ENCODE data around the gene CHD9.
"Not testable (repeated sequence)": the region's sequence is repeated elsewhere in the genome, so short reads cannot be mapped to it uniquely, and the experiment has no call there.

CHD9 gene

GRCh38 chr16:53323924-53324323, 269.1 kb downstream of the CHD9 start (continued):
- TF ChIP-seq ZBTB20 (tag by site-specific recombination; IDR thresholded peaks at IDR 0.05) = no peak
- TF ChIP-seq ZNF23 (tag by site-specific recombination; IDR thresholded peaks at IDR 0.05; ENCODE audit: borderline replicate concordance) = no peak
- no peak for TF ChIP-seq ZNF670 (tag by site-specific recombination; IDR thresholded peaks at IDR 0.05; ENCODE audit: low read depth)
- TF ChIP-seq HIC1 (tag by site-specific recombination; IDR thresholded peaks at IDR 0.05) = no peak
- TF ChIP-seq ZBTB7A (tag by site-specific recombination; IDR thresholded peaks at IDR 0.05; ENCODE audit: low read depth) = no peak
- TF ChIP-seq ZBTB10 (tag by site-specific recombination; IDR thresholded peaks at IDR 0.05) = no peak
- no peak for TF ChIP-seq RBAK (tag by site-specific recombination; IDR thresholded peaks at IDR 0.05)
- TF ChIP-seq ZNF792 (tag by site-specific recombination; IDR thresholded peaks at IDR 0.05) = no peak
- no peak for TF ChIP-seq ZNF768 (tag by site-specific recombination; IDR thresholded peaks at IDR 0.05)
- TF ChIP-seq ZNF596 (tag by site-specific recombination; IDR thresholded peaks at IDR 0.05) = no peak

- POLR2A ChIA-PET = not testable (repeated sequence)
- peak; percentile 94 for TF ChIP-seq ZNF184 (tag by site-specific recombination; IDR thresholded peaks at IDR 0.05)
These were observed 276.2 kb downstream of the CHD9 start for GRCh38 chr16:53330991-53331390.

GRCh38 chr16:53334581-53334980, 279.8 kb downstream of the CHD9 start:
- Histone ChIP-seq H3K9me3 (ENCODE audit: control insufficient read depth, insufficient read depth, low read depth, low read length) (no peaks in the 10 kb centered on the region), H3K27ac (ENCODE audit: extremely low read depth, low read depth, low read length) (no peak overlapping the region), H3K36me3 (ENCODE audit: control insufficient read depth in 2 of 2, insufficient read depth in 1 of 2, low read length in 2 of 2) (no peaks in the 10 kb centered on the region), H3K4me3 (ENCODE audit: low read depth, low read length) (no peak overlapping the region), H3K4me1 (ENCODE audit: control insufficient read depth, insufficient read depth, low read length) (no peaks in the 10 kb centered on the region)
- ChIA-PET POLR2A (no interaction called here), CTCF (interaction anchor here (0.6 kb wide), 1 partner anchor 38 kb away, joined by 3 read pairs; no protein-coding TSS in a partner anchor)
- TF ChIP-seq ZNF843 (tag by site-specific recombination; IDR thresholded peaks at IDR 0.05) = no peak
- no peak for TF ChIP-seq ZXDB (tag by site-specific recombination; IDR thresholded peaks at IDR 0.05)
- TF ChIP-seq TCF7L2 (IDR thresholded peaks at IDR 0.05; ENCODE audit: borderline replicate concordance, low read depth, low read length) = no peak
- TF ChIP-seq ZNF549 (tag by site-specific recombination; IDR thresholded peaks at IDR 0.05) = no peak

More at GRCh38 chr16:53330991-53331390, 276.2 kb downstream of the CHD9 start:
- H3K27ac ChIP-seq (ENCODE audit: extremely low read depth, low read depth, low read length); H3K9me3 ChIP-seq (ENCODE audit: control insufficient read depth, insufficient read depth, low read depth, low read length); H3K4me3 ChIP-seq (ENCODE audit: low read depth, low read length); H3K36me3 ChIP-seq (ENCODE audit: control insufficient read depth in 2 of 2, insufficient read depth in 1 of 2, low read length in 2 of 2); CTCF ChIA-PET; H3K4me1 ChIP-seq (ENCODE audit: control insufficient read depth, insufficient read depth, low read length): not testable (repeated sequence)

GRCh38 chr16:53337294-53337693, 282.5 kb downstream of the CHD9 start:
- Histone ChIP-seq H3K4me1 (ENCODE audit: control insufficient read depth, insufficient read depth, low read length) (no peaks in the 10 kb centered on the region), H3K9me3 (ENCODE audit: control insufficient read depth, insufficient read depth, low read depth, low read length) (no peaks in the 10 kb centered on the region), H3K27ac (ENCODE audit: extremely low read depth, low read depth, low read length) (no peak overlapping the region), H3K36me3 (ENCODE audit: control insufficient read depth in 2 of 2, insufficient read depth in 1 of 2, low read length in 2 of 2) (no peaks in the 10 kb centered on the region), H3K4me3 (ENCODE audit: low read depth, low read length) (no peak overlapping the region)
- ChIA-PET POLR2A (no interaction called here), CTCF (no interaction called here)
- TF ChIP-seq ZNF658 (tag by site-specific recombination; IDR thresholded peaks at IDR 0.05) (no peak), ZBTB1 (tag by site-specific recombination; IDR thresholded peaks at IDR 0.05) (no peak), ZNF221 (tag by site-specific recombination; IDR thresholded peaks at IDR 0.05; ENCODE audit: borderline replicate concordance) (no peak), ZBTB11 (tag by site-specific recombination; conservative IDR thresholded peaks at IDR 0.05; ENCODE audit: low read depth) (no peak), MZF1 (tag by site-specific recombination; IDR thresholded peaks at IDR 0.05; ENCODE audit: borderline replicate concordance) (no peak), WT1 (tag by site-specific recombination; IDR thresholded peaks at IDR 0.05) (no peak)

Data from HEK293 (cell line).